Uterus (tissue), 2 donors: ENCODE measurements around the gene SEH1L.

Experiments
- CTCF ChIP-seq, 4 experiments: fragments of 200-600 bp in 2 of 4; fragments of 450-650 bp in 2 of 4; sonication (generic) in 2 of 4; IDR thresholded peaks; one replicate each; pipeline ENCODE4 v1.5.1; 2016 to 2019; ENCODE audit warnings: antibody characterized with exemption in 4 of 4, mild to moderate bottlenecking in 2 of 4, moderate library complexity in 1 of 4
- POLR2A ChIP-seq, 2 donors: fragments of 450-650 bp; IDR thresholded peaks; one replicate each; pipeline ENCODE4 v1.6.1; 2016; ENCODE audit warnings: antibody characterized with exemption in 2 of 2, mild to moderate bottlenecking in 1 of 2, moderate library complexity in 1 of 2

GRCh38 chr18:13022644-13023043 lies 74.8 kb downstream of the SEH1L start:
- no peak for TF ChIP-seq CTCF (IDR thresholded peaks at IDR 0.05)
- TF ChIP-seq POLR2A (IDR thresholded peaks at IDR 0.05) = no peak
